ENCODE data around the gene HEPACAM.

DNA sequence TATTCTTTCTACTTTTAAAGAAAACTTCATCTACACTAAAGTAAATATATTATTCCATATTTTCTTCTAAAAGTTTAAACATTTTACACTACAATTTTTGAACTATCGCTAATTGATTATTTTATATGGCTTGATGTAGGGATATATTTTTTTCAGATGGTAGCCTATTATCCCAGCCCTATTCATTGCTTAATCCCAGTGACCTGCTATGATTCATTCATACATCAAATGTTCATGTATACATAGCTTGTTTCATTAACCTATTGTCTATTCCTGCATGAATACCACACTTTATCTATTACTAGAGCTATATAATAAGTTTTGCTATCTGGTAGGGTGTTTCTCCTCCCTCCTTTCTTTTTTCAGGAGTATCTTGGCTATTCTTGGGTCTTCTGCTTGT, 33.2 kb downstream of the HEPACAM start:
- TF ChIP-seq POLR2A (IDR thresholded peaks at IDR 0.05) (no peak), EP300 (IDR thresholded peaks at IDR 0.05) (no peak)

All from tibial nerve (tissue), 3 donors.